ENCODE data around the gene ZBTB24. TPM values are rescaled to one million over a fixed set of nuclear protein-coding genes. Genes with fewer than 3 reads are reported as not detected.

The ZBTB24 gene
- total RNA-seq, 1 donor from 2014 or later, result 25.4 TPM

GRCh38 chr6:109449795-109450673 is 33.0 kb downstream of the ZBTB24 start:
- no peak for TF ChIP-seq CTCF (IDR thresholded peaks at IDR 0.05)
- ChIA-PET CTCF (interaction anchor here (1.2 kb wide), 1 partner anchor 66 kb away, joined by 6 read pairs; no protein-coding TSS in a partner anchor), POLR2A (interaction anchor here (0.7 to 2.0 kb wide), 4 partner anchors 8 to 355 kb away, joined by 3 to 15 read pairs (median 6); partner anchors contain the start of genes CD164, CEP57L1, PPIL6 and SMPD2)
- peak overlapping the region; percentile 80 for H3K27ac Mint-ChIP-seq
- H3K36me3 Mint-ChIP-seq (ENCODE audit: low read depth), result peaks cover 63% of the 10 kb centered on the region
- ATAC-seq (ENCODE audit: low read depth) (peak; percentile 29), DNase-seq (no peak)
- H3K9me3 Mint-ChIP-seq, result no peaks in the 10 kb centered on the region
- peak overlapping the region; percentile 53 for H3K4me3 Mint-ChIP-seq
- peaks cover 75% of the 10 kb centered on the region for H3K4me1 Mint-ChIP-seq
- no peaks in the 10 kb centered on the region for H3K27me3 Mint-ChIP-seq
- intact Hi-C loops (cut with micrococcal nuclease), result loop anchor here (1.0 to 10.0 kb wide), 2 partner anchors 9 to 1955 kb away; no protein-coding TSS in a partner anchor

- intact Hi-C loops (cut with micrococcal nuclease), result no loop called here
Observed at GRCh38 chr6:109449064-109449794, 33.8 kb downstream of the ZBTB24 start.

GRCh38 chr6:109448615-109449014 is 34.4 kb downstream of the ZBTB24 start:
- Mint-ChIP-seq H3K4me1 (peaks cover 65% of the 10 kb centered on the region), H3K4me3 (no peak overlapping the region), H3K36me3 (ENCODE audit: low read depth) (peaks cover 67% of the 10 kb centered on the region), H3K9me3 (no peaks in the 10 kb centered on the region), H3K27ac (peak overlapping the region; percentile 18), H3K27me3 (no peaks in the 10 kb centered on the region)
- no peak for TF ChIP-seq CTCF (IDR thresholded peaks at IDR 0.05)
- intact Hi-C loops (cut with micrococcal nuclease), result no loop called here
- DNase-seq, result no peak
- CTCF ChIA-PET, result interaction anchor here (1.0 kb wide), 1 partner anchor 72 kb away, joined by 4 read pairs; no protein-coding TSS in a partner anchor
- ATAC-seq (ENCODE audit: low read depth), result no peak
- POLR2A ChIA-PET, result interaction anchor here (0.6 to 1.6 kb wide), 3 partner anchors 10 to 65 kb away, joined by 3 to 5 read pairs (median 4); no protein-coding TSS in a partner anchor

More at GRCh38 chr6:109449064-109449794, 33.8 kb downstream of the ZBTB24 start:
- CTCF ChIA-PET, result interaction anchor here (1.0 kb wide), 1 partner anchor 72 kb away, joined by 4 read pairs; no protein-coding TSS in a partner anchor
- DNase-seq (no peak), ATAC-seq (ENCODE audit: low read depth) (no peak)
- H3K27me3 Mint-ChIP-seq, result no peaks in the 10 kb centered on the region
- peak overlapping the region; percentile 80 for H3K27ac Mint-ChIP-seq
- peaks cover 70% of the 10 kb centered on the region for H3K4me1 Mint-ChIP-seq
- no peaks in the 10 kb centered on the region for H3K9me3 Mint-ChIP-seq
- H3K4me3 Mint-ChIP-seq, result peak overlapping the region; percentile 53
- H3K36me3 Mint-ChIP-seq (ENCODE audit: low read depth), result peaks cover 68% of the 10 kb centered on the region
- no peak for TF ChIP-seq CTCF (IDR thresholded peaks at IDR 0.05)
- POLR2A ChIA-PET, result interaction anchor here (0.6 to 2.0 kb wide), 5 partner anchors 8 to 66 kb away, joined by 3 to 15 read pairs (median 5); partner anchors contain the start of genes CD164, PPIL6 and SMPD2

GRCh38 chr6:109447878-109448555 is 35.0 kb downstream of the ZBTB24 start:
- TF ChIP-seq CTCF (IDR thresholded peaks at IDR 0.05), result no peak
- POLR2A ChIA-PET, result interaction anchor here (0.6 to 1.6 kb wide), 3 partner anchors 10 to 65 kb away, joined by 3 to 5 read pairs (median 4); no protein-coding TSS in a partner anchor
- no peaks in the 10 kb centered on the region for H3K27me3 Mint-ChIP-seq
- H3K27ac Mint-ChIP-seq, result peak overlapping the region; percentile 18
- H3K4me1 Mint-ChIP-seq, result peaks cover 65% of the 10 kb centered on the region
- H3K4me3 Mint-ChIP-seq, result no peak overlapping the region
- no peak for ATAC-seq (ENCODE audit: low read depth)
- CTCF ChIA-PET, result interaction anchor here (1.0 kb wide), 1 partner anchor 71 kb away, joined by 4 read pairs; no protein-coding TSS in a partner anchor
- no peak for DNase-seq
- peaks cover 72% of the 10 kb centered on the region for H3K36me3 Mint-ChIP-seq (ENCODE audit: low read depth)
- intact Hi-C loops (cut with micrococcal nuclease), result no loop called here
- no peaks in the 10 kb centered on the region for H3K9me3 Mint-ChIP-seq

Data from activated B cell treated with CpG ODN at 0.5 μM for 24 hours (primary cell).